Activated CD4-positive, CD25-positive, alpha-beta regulatory T cell (primary cell): Measurements from ENCODE around the gene AP1G1.
"Not testable (repeated sequence)": the region's sequence is repeated elsewhere in the genome, so short reads cannot be mapped to it uniquely, and the experiment has no call there.

ENCODE experiments used
- DNase-seq, 4 experiments: peaks; one replicate each; lab custom pipeline; 2025; lab: John Stamatoyannopoulos, UW

The AP1G1 gene

DNA sequence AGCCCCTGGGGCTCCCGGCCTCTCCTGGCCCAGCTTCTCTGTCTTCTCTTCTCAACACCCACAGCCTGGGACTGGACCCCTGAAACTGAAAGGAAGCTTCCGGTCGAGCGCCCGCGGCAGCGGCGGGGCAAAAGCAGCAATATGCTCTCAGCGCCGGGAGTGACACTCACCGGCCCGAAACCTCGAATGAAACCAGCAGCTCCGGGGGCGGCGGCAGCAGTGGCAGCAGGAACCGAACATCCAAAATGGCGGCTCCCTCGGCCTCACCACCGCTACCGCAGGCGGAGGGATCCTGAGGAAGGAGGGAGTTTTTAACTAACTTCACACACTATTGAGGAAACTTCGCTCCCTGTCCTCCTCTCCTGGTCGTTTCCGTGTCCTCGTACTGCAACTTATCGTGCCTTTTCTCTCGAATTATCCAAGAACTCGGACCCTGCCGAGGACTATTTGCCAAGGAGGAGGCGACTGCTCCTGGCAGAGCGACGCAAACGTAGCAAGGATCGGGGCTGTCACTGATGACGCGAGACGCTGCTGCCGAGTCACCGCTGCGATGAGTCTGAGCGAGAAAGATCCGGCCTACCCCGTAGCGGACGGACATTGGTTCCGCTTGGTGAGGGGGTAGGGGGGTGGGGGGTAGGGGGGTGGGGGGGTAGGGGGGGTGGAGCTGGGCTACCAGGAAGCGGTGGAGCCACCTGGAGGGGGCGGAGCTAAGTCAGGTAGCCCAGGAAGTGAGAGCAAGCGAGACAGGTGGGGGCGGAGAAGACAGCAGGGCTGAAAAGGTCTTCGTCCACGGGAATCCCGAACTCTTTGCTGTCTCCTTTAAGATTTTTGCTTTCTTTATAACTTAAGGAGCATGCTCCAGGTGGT, at the start of gene AP1G1:
Gene AP1G1 (minus strand): TSS at position 242 of the 867 bp plus-strand sequence. CDS start 19,355 bp downstream, outside the sequence.
- peak; percentile 76 to 89 (median 84) for DNase-seq

GRCh38 chr16:71855937-71856662, 47.5 kb upstream of the AP1G1 start:
- DNase-seq, result no peak

- DNase-seq, result no peak
Observed at GRCh38 chr16:71854369-71854948, 45.8 kb upstream of the AP1G1 start.

DNA sequence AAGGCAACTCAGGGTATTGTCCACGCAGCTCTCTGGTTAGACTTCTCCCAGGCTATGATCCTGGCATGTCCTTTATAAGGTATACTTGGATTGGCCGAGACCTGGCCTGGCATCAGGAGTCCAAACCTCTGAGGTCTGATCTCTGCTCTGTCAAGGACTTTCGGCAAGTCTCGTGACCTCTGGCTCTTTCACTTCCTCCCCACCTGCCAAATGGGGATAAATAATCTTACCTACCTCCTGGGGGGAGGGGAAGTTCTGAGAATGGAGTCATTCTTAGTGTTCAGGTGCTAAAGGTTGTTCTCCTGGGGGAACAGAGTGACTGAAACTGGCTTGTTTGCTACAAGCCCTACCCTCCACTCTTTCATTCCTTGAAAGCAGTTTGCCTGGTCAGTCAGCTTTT, 44.8 kb upstream of the AP1G1 start:
- no peak for DNase-seq

DNA sequence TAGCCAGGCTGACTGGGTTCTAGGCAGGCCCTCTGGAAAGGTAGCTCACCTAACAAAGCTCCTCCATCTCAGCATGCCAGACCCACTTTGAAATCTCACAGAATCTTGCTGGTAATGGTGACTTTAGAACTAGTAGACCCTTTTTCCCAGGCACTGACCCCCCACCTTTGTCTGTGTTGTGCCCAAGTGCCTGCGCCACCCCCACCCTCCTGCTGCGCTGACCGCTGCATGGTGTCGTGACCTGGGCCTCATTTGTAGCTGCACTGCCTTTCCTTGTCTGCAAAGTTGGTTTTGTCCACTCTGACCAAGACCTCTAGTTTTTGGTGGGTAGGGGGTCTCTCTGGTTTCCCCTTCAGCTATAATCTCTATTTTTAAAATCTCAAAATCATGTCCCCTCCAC, 43.9 kb upstream of the AP1G1 start:
- no peak for DNase-seq

GRCh38 chr16:71852158-71852557, 43.5 kb upstream of the AP1G1 start:
- no peak for DNase-seq

DNA sequence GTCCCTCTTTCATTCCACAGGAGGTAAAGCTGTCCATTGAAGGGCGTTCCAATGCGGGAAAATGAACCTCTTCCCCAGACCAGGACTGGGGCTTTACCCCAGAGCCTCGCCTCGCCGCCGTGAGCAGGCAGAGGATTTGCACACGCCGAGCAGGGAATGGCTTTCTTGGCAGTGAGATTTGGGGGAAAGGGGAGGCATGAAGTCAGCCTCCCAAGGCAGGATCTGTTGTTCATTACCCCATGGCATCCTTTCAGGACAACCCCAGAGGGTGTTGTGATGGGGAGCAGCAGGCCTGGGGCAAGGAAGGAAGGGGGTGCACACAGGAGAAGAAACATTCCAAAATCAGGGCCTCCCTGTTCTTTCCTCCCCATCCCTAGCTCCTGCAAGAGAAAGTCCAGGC, 43.1 kb upstream of the AP1G1 start:
- DNase-seq, result no peak

DNA sequence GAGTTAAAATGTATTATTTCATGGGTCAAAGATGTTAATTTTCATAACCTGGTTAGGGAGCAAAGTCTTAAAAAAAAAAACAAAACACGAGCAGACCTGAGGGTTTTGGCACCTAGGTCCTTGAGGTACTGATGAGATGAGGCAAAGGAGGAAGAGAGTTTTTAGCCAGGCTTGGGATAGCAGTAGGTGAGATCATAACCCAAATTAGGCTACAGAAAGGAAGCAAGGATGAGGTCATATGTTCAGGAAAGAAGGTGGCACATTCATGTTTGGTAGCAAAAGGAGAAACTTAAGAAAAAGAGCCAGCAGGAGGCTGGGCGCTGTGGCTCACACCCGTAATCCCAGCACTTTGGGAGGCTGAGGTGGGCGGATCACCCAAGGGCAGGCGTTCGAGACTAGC, 40.0 kb upstream of the AP1G1 start:
- no peak for DNase-seq

GRCh38 chr16:71847096-71847495, 38.5 kb upstream of the AP1G1 start:
- no peak for DNase-seq

- DNase-seq, result no peak
Observed at GRCh38 chr16:71846431-71846830, 37.8 kb upstream of the AP1G1 start.

DNA sequence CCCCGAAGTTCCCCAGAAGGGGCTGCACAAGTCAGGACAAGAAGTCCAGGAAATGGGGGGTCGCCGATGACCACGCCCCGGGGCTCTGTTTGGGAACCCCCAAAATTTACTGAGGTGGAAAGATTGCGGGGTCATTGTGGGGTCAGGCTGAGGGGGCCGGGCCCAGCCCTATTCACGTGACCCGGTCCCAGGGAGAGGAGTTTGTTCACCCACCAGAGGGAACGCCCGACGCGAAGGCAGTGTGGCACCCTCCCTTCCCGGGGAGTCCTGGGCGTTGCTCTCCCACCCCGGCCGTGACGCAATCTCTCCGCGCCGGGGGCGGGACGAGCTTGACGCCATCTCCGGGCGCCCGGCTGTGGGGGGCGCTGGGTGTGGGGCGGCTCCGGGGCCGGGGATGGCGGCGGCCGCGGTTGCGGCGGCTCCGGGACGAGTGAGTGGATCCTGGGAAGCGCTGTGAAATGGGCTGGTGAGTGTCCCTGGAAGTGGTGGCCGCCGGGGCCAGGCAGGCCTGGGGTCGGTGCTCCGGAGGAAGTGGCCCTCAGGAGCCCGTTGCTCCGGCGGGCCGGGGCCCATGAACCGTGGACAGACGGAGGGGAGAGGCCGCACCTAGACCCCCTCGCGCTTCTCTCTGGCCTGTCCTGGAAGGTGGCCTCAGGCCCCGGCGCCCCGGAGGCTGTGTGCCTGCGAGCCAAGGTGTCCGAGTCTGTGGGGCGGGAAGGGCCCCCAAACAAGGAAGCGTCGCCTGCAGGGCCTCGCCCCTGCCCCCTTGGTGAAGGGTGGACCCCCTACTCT, 37.2 kb upstream of the AP1G1 start, which contains the start of gene ATXN1L:
Gene ATXN1L (plus strand): TSS at position 338 of the 792 bp plus-strand sequence. CDS start 3,765 bp downstream, outside the sequence.
- DNase-seq, result peak; percentile 77 to 87 (median 84)

GRCh38 chr16:71843572-71843971, 34.9 kb upstream of the AP1G1 start:
- no peak for DNase-seq

GRCh38 chr16:71840052-71840451, 31.4 kb upstream of the AP1G1 start:
- no peak for DNase-seq

DNA sequence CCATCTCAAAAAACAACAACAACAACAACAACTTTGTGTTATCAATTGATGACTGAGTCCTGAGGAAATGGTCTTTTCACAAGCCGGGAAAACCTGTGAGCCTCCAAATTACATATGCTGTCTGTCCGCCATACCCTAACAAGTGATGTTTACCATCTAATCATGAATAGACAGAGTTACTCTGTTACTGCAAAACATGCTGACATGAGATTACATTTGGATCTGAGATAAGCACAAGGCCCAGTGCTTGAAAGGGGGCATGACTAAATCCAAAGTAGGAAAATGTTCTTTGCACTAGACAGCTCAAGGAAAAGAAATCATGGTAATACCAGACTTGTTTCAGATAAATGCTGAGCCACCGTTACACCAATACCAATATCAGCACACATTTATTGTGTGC, 28.5 kb upstream of the AP1G1 start:
- no peak for DNase-seq

DNA sequence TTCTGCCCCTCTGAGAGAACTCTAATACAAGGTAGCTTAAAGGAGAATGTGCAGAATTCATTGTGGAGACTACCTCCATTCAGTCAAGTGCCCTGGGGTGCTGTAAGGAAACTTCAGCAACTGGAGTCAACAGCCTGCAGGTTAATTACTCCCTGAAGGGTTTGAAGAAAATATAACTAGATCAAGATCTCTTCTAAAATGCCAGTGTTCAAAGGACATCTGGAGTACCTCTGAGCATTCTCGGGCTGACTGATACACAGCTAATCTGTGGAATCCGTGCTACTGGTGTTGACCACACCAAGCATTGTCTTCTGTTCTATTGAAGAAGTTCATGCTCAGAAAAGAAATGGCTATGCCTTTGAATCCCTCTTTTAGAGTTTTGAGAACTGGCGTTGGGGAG, 25.7 kb upstream of the AP1G1 start:
- no peak for DNase-seq

GRCh38 chr16:71832112-71832511, 23.5 kb upstream of the AP1G1 start:
- DNase-seq, result not testable (repeated sequence)

GRCh38 chr16:71831698-71832097, 23.1 kb upstream of the AP1G1 start:
- DNase-seq, result not testable (repeated sequence)

DNA sequence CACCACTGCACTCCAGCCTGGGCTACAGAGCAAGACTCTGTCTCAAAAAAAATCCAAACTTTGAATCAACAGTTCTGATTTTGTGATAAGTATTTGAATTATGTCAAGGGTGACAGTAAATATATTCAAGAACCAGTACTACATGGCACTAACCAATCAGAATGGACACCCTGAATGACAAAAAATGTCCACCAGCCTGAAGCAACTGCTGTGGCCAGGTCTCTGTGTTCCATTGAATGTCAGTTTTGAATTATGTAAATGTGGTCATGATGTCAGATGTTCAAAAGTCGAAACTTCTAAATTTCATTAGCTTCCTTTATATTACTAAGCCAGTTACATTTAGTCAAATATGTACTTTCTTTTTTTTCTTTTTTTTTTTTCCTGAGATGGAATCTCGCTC, 21.7 kb upstream of the AP1G1 start:
- DNase-seq, result no peak

DNA sequence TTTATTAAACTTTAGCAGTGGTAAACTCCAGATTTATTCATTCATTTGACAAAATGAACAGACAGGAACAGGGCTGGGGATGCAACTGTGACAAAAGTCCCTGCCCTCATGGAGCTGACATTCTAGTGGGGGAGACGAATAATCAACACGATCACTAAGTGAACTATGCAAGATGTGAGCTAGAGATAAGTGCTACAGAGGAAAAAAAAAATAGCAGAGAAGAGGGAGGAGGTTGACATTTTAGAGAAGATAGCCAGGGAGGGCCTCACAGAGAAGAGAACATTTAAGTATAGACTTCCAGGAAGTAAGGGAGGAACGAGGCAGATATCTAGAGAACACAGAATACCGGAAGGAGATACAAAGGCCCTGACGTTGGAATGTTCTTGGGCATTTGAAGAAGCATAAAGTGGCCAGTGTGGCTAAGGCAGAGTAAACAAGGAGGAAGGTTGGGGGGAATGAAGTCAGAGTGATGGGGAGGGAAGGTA, 17.9 kb upstream of the AP1G1 start:
- no peak for DNase-seq

DNA sequence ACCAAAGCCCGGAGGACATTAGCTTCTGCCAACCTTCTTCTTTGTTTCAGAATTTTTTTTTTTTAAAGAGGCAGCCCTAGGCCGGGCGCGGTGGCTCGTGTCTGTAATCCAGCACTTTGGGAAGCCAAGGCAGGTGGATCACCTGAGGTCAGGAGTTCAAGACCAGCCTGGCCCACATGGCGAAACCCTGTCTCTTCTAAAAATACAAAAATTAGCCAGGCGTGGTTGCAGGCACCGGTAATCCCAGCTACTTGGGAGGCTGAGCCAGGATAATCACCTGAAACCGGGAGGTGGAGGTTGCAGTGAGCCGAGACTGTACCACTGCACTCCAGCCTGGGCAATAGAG, 8.5 kb upstream of the AP1G1 start:
- not testable (repeated sequence) for DNase-seq

- no peak for DNase-seq
Observed at GRCh38 chr16:71811261-71811803, 2.7 kb upstream of the AP1G1 start.

GRCh38 chr16:71810155-71810530, 1.5 kb upstream of the AP1G1 start:
- DNase-seq, result not testable (repeated sequence)
